SK-N-SH (cell line): ENCODE results near the gene CAPN9. TPM values are rescaled to one million over a fixed set of nuclear protein-coding genes. Genes with fewer than 3 reads are reported as not detected.

Experiments
- CTCF ChIA-PET: fragments of 300-600, 350-600 bp; formaldehyde crosslinking; extraction: SDS; loops from one replicate; lab custom pipeline; 2021; lab: Yijun Ruan, JAX
- POLR2A ChIA-PET: fragments of 350-600 bp; sonication (Branson Sonifier 250); formaldehyde crosslinking; extraction: SDS; loops from one replicate; lab custom pipeline; 2020; ENCODE audit warnings: antibody characterized with exemption, inconsistent platforms; lab: Yijun Ruan, JAX
- DNase-seq: peaks from one replicate; pipeline ENCODE4 v3.0.0; 2012
- H2AFZ ChIP-seq: fragments of 200-600 bp; sonication (generic); 2 replicates; pipeline ENCODE4 v1.8.1; 2016; ENCODE audit warnings: antibody characterized with exemption, mild to moderate bottlenecking, low read depth
- H3F3A ChIP-seq: fragments of 200-600 bp; sonication (generic); replicated peaks from 2 replicates; pipeline ENCODE3; 2016; ENCODE audit warnings: antibody characterized with exemption, mild to moderate bottlenecking; ENCODE audit not compliant: insufficient read depth
- H3K27ac ChIP-seq, 2 experiments: fragments of 200-500 bp in 1 of 2; fragments of 200-600 bp in 1 of 2; sonication (Bioruptor generic) in 1 of 2; sonication (generic), shearing (Covaris generic) in 1 of 2; 2 replicates each; pipeline versions ENCODE4 v1.5.1 to v1.6.1; 2014 to 2016; ENCODE audit warnings: low read depth in 2 of 2, inconsistent platforms in 1 of 2, low read length in 1 of 2, mild to moderate bottlenecking in 1 of 2, mixed read lengths in 1 of 2
- H3K27me3 ChIP-seq: fragments of 200-600 bp; sonication (generic), shearing (Covaris generic); 2 replicates; pipeline ENCODE4 v1.6.1; 2016; ENCODE audit warnings: mixed run types; ENCODE audit not compliant: insufficient read depth
- H3K36me3 ChIP-seq, 2 experiments: fragments of 200-500 bp in 1 of 2; fragments of 200-600 bp in 1 of 2; sonication (Bioruptor generic) in 1 of 2; sonication (generic) in 1 of 2; replicated peaks in 1 of 2; 2 replicates each; pipeline versions ENCODE3 to v1.5.1; 2014 to 2016; ENCODE audit warnings: low read length in 1 of 2, mild to moderate bottlenecking in 1 of 2; ENCODE audit not compliant: insufficient read depth in 2 of 2, control insufficient read depth in 1 of 2
- H3K4me1 ChIP-seq, 2 experiments: fragments of 200-500 bp in 1 of 2; fragments of 200-600 bp in 1 of 2; sonication (Bioruptor generic) in 1 of 2; sonication (generic), shearing (Covaris generic) in 1 of 2; 2 replicates each; pipeline versions ENCODE4 v1.5.1 to v1.6.1; 2014 to 2016; ENCODE audit warnings: low read depth in 1 of 2, low read length in 1 of 2, mixed run types in 1 of 2; ENCODE audit not compliant: insufficient read depth in 2 of 2, control insufficient read depth in 1 of 2
- H3K4me2 ChIP-seq: fragments of 200-600 bp; sonication (generic), shearing (Covaris generic); 2 replicates; pipeline ENCODE4 v1.6.1; 2017; ENCODE audit warnings: mixed run types
- H3K4me3 ChIP-seq, 2 experiments: fragments of 200-500 bp in 1 of 2; fragments of 200-600 bp in 1 of 2; sonication (Bioruptor generic) in 1 of 2; sonication (generic), shearing (Covaris generic) in 1 of 2; 2 replicates each; pipeline versions ENCODE4 v1.5.1 to v1.8.1; 2014 to 2016; ENCODE audit warnings: low read depth in 2 of 2, inconsistent platforms in 1 of 2, low read length in 1 of 2, mild to moderate bottlenecking in 1 of 2, mixed read lengths in 1 of 2, moderate library complexity in 1 of 2
- H3K79me2 ChIP-seq: fragments of 200-600 bp; sonication (generic); 2 replicates; pipeline ENCODE4 v1.8.1; 2017; ENCODE audit warnings: mild to moderate bottlenecking; ENCODE audit not compliant: insufficient read depth
- H3K9ac ChIP-seq: fragments of 200-600 bp; sonication (generic); 2 replicates; pipeline ENCODE4 v1.6.1; 2017; ENCODE audit warnings: mixed run types
- H3K9me2 ChIP-seq: fragments of 200-600 bp; sonication (generic); 2 replicates; pipeline ENCODE4 v1.6.1; 2017; ENCODE audit warnings: mixed run types
- H3K9me3 ChIP-seq: fragments of 200-600 bp; sonication (generic); 2 replicates; pipeline ENCODE4 v1.6.1; 2017; ENCODE audit warnings: mixed run types, mild to moderate bottlenecking, moderate library complexity
- H4K20me1 ChIP-seq: fragments of 200-600 bp; sonication (generic); 2 replicates; pipeline ENCODE4 v1.6.1; 2017; ENCODE audit warnings: mild to moderate bottlenecking, mixed run types; ENCODE audit not compliant: insufficient read depth
- CTCF ChIP-seq: fragments of 200-600 bp; sonication (generic); IDR thresholded peaks from 2 replicates; pipeline ENCODE4 v1.6.1; 2017; ENCODE audit warnings: antibody characterized with exemption, mild to moderate bottlenecking, moderate library complexity
- EP300 ChIP-seq, 2 experiments: IDR thresholded peaks; 2 replicates each; pipeline versions ENCODE4 v1.4.0 to v1.6.1; 2012; ENCODE audit warnings: borderline replicate concordance in 1 of 2, low read depth in 1 of 2, low read length in 1 of 2
- FOXM1 ChIP-seq: IDR thresholded peaks from 2 replicates; pipeline ENCODE4 v1.4.0; 2012; ENCODE audit warnings: low read depth, mild to moderate bottlenecking
- IRF3 ChIP-seq: fragments of 150-350 bp; IDR thresholded peaks from 2 replicates; pipeline ENCODE4 v1.6.1; 2016; ENCODE audit warnings: mild to moderate bottlenecking, low read depth, low read length
- MXI1 ChIP-seq: IDR thresholded peaks from 2 replicates; pipeline ENCODE4 v1.6.1; 2012; ENCODE audit warnings: mild to moderate bottlenecking, low read depth, low read length, improper control_type of control experiment
- NFIC ChIP-seq: IDR thresholded peaks from 2 replicates; pipeline ENCODE4 v1.4.0; 2012; ENCODE audit warnings: borderline replicate concordance
- RCOR1 ChIP-seq: fragments of 150-350 bp; IDR thresholded peaks from 2 replicates; pipeline ENCODE4 v1.6.1; 2017; ENCODE audit warnings: antibody characterized with exemption, low read length
- RFX5 ChIP-seq: IDR thresholded peaks from 2 replicates; pipeline ENCODE4 v1.6.1; 2012; ENCODE audit warnings: mild to moderate bottlenecking, improper control_type of control experiment, low read length
- SIN3A ChIP-seq: IDR thresholded peaks from 2 replicates; pipeline ENCODE4 v1.6.1; 2012; ENCODE audit warnings: low read depth, mild to moderate bottlenecking, low read length, moderate library complexity, borderline replicate concordance
- TAF1 ChIP-seq: IDR thresholded peaks from 2 replicates; pipeline ENCODE4 v1.6.1; 2012; ENCODE audit warnings: low read depth, mild to moderate bottlenecking, low read length, moderate library complexity, borderline replicate concordance
- USF1 ChIP-seq: IDR thresholded peaks from 2 replicates; pipeline ENCODE4 v1.4.0; 2012; ENCODE audit warnings: low read depth, borderline replicate concordance
- ZBTB33 ChIP-seq: IDR thresholded peaks from 2 replicates; pipeline ENCODE4 v1.4.0; 2012; ENCODE audit warnings: low read depth, borderline replicate concordance
- WGBS: methylation state at CpG from one replicate; pipeline ENCODE4 v1.1.6; 2017; ENCODE audit warnings: low lambda C conversion rate; 5-methylcytosine and 5-hydroxymethylcytosine counted together
- polyA plus RNA-seq, 3 experiments: library from polyadenylated mRNA; depleted of rRNA; stranded (reverse); fragments of >200 nt; gene quantifications; 2 replicates each; pipeline ENCODE4 v1.2.3, GENCODE V29; 2012

The CAPN9 gene
- polyA plus RNA-seq, 1 of the 3 experiments (the other 2 are of a cell fraction) = not detected

GRCh38 chr1:230786385-230786753 is 39.2 kb downstream of the CAPN9 start (continued):
- TF ChIP-seq CTCF (no peak), RCOR1 (no peak), IRF3 (no peak), USF1 (no peak), MXI1 (no peak), EP300 (IDR thresholded peaks at IDR 0.05; ENCODE audit: borderline replicate concordance in 1 of 2, low read depth in 1 of 2, low read length in 1 of 2) (no peak), ZBTB33 (no peak), NFIC (no peak)

- Histone ChIP-seq H4K20me1 (no peaks in the 10 kb centered on the region), H2AFZ (no peak overlapping the region), H3K27me3 (no peaks in the 10 kb centered on the region), H3K36me3 (no peaks in the 10 kb centered on the region), H3K9ac (no peak overlapping the region), H3K4me1 (no peaks in the 10 kb centered on the region), H3K4me2 (no peak overlapping the region), H3F3A (no peaks in the 10 kb centered on the region), H3K9me3 (no peaks in the 10 kb centered on the region), H3K4me3 (no peak overlapping the region), H3K9me2 (no peaks in the 10 kb centered on the region), H3K27ac (no peak overlapping the region), H3K79me2 (no peaks in the 10 kb centered on the region)
- TF ChIP-seq SIN3A (no peak), ZBTB33 (no peak), NFIC (no peak), TAF1 (no peak), USF1 (no peak), RFX5 (no peak), FOXM1 (no peak)
- 47% methylated on average over 7 of the region's 7 CpGs for WGBS
- CTCF ChIA-PET = interaction anchor here (0.8 to 1.6 kb wide), 4 partner anchors 10 to 423 kb away, joined by 3 to 5 read pairs (median 3); no protein-coding TSS in a partner anchor
- no peak for DNase-seq
- POLR2A ChIA-PET = no interaction called here
Observed at GRCh38 chr1:230787471-230787870, 40.3 kb downstream of the CAPN9 start.
